ENCODE measurements around the gene ALDH3B2. TPM values are rescaled to one million over a fixed set of nuclear protein-coding genes. Genes with fewer than 3 reads are reported as not detected.

The ALDH3B2 gene
- total RNA-seq, 1 experiment from 2014 or later, result not detected

DNA sequence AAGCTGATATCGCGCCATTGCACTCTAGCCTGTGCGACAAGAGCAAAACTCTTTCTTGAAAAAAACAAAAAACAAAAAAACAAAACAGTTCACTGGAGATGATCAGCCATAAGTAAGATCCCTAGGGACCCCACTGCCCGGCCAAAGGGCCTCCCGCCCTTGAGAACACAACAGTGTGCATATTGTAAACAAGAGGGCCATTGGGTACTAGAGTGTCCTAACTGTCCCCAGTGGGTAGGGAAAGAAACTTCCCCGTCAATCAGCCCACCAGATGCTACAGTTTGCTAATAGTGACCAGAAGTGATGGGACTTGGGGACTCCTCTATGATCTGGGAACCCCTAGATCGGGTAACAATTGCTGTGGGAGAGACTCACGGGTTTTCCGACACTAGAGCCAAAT, 20.2 kb downstream of the ALDH3B2 start:
- ATAC-seq (no peak), DNase-seq (ENCODE audit: low read depth, low spot score) (no peak)
- Histone ChIP-seq H3K4me2 (ENCODE audit: low read length) (no peak overlapping the region), H3K36me3 (ENCODE audit: control insufficient read depth in 1 of 2, insufficient read depth in 2 of 2, low read length in 2 of 2) (no peaks in the 10 kb centered on the region), H4K20me1 (ENCODE audit: insufficient read depth) (no peaks in the 10 kb centered on the region), H2AFZ (ENCODE audit: low read depth, low read length, poor library complexity, severe bottlenecking) (no peak overlapping the region), H3K79me2 (ENCODE audit: insufficient read depth, low read length) (no peaks in the 10 kb centered on the region), H3K9me3 (ENCODE audit: control insufficient read depth in 1 of 2, insufficient read depth in 1 of 2, low read depth in 1 of 2, low read length in 2 of 2) (no peaks in the 10 kb centered on the region), H3K9me2 (ENCODE audit: insufficient read depth) (no peaks in the 10 kb centered on the region), H3K27ac (ENCODE audit: low read depth, low read length) (no peak overlapping the region), H3K4me1 (ENCODE audit: control insufficient read depth in 1 of 2, insufficient read depth in 2 of 2, low read length in 2 of 2) (peaks cover 2 to 13% of the 10 kb centered on the region in 2 experiments; a peak in 3 of 4 replicates), H3K27me3 (ENCODE audit: insufficient read depth, low read length) (no peaks in the 10 kb centered on the region), H3K4me3 (replicated peaks in 1 of 2; ENCODE audit: low read depth in 1 of 2, low read length in 2 of 2) (no peak overlapping the region), H3K9ac (ENCODE audit: low read length) (no peak overlapping the region)
- ChIA-PET POLR2A (no interaction called here), RAD21 (ENCODE audit: low non-redundant PET in 1 of 2, low total read pairs in 2 of 2, uncharacterized antibody in 2 of 2, unreplicated experiment in 2 of 2) (no interaction called here), CTCF (no interaction called here)
- intact Hi-C loops (cut with micrococcal nuclease), result no loop called here
- TF ChIP-seq CBX3 (IDR thresholded peaks at IDR 0.05; ENCODE audit: low read depth), result no peak
- TF ChIP-seq EZH2 (IDR thresholded peaks at IDR 0.05), result no peak
- TF ChIP-seq FOSL1 (IDR thresholded peaks at IDR 0.05; ENCODE audit: low read depth), result no peak
- TF ChIP-seq, protein P1, sequence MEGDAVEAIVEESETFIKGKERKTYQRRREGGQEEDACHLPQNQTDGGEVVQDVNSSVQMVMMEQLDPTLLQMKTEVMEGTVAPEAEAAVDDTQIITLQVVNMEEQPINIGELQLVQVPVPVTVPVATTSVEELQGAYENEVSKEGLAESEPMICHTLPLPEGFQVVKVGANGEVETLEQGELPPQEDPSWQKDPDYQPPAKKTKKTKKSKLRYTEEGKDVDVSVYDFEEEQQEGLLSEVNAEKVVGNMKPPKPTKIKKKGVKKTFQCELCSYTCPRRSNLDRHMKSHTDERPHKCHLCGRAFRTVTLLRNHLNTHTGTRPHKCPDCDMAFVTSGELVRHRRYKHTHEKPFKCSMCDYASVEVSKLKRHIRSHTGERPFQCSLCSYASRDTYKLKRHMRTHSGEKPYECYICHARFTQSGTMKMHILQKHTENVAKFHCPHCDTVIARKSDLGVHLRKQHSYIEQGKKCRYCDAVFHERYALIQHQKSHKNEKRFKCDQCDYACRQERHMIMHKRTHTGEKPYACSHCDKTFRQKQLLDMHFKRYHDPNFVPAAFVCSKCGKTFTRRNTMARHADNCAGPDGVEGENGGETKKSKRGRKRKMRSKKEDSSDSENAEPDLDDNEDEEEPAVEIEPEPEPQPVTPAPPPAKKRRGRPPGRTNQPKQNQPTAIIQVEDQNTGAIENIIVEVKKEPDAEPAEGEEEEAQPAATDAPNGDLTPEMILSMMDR (IDR thresholded peaks at IDR 0.05 in 2 of 3, conservative IDR thresholded peaks at IDR 0.05 in 1 of 3; ENCODE audit: borderline replicate concordance in 1 of 3, insufficient read depth in 1 of 3, low read depth in 2 of 3, low read length in 2 of 3), result no peak
- TF ChIP-seq SIN3A (IDR thresholded peaks at IDR 0.05; ENCODE audit: low read depth), result no peak
- TF ChIP-seq, protein P2, sequence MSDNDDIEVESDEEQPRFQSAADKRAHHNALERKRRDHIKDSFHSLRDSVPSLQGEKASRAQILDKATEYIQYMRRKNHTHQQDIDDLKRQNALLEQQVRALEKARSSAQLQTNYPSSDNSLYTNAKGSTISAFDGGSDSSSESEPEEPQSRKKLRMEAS (IDR thresholded peaks at IDR 0.05), result no peak
- TF ChIP-seq ELF1 (IDR thresholded peaks at IDR 0.05; ENCODE audit: borderline replicate concordance, low read depth), result no peak
- no peak for TF ChIP-seq EGR1 (IDR thresholded peaks at IDR 0.05; ENCODE audit: low read depth)
- TF ChIP-seq TCF7L2 (IDR thresholded peaks at IDR 0.05; ENCODE audit: borderline replicate concordance, extremely low read depth, insufficient read depth, insufficient read length), result no peak
- TF ChIP-seq POLR2AphosphoS5 (IDR thresholded peaks at IDR 0.05; ENCODE audit: low read depth, low read length), result no peak
- TF ChIP-seq SRF (IDR thresholded peaks at IDR 0.05; ENCODE audit: low read depth), result no peak
- BruUV-seq (replicated peaks), result no TSS peak

Measured in HCT116 (cell line).